Measurements from ENCODE around the gene MAP3K6.

- TF ChIP-seq CTCF (IDR thresholded peaks at IDR 0.05; ENCODE audit: insufficient read depth, low read length, poor library complexity, severe bottlenecking), result no peak
- no peak for TF ChIP-seq EZH2phosphoT487 (conservative IDR thresholded peaks at IDR 0.05; ENCODE audit: low read length)
These were observed 16.9 kb upstream of the MAP3K6 start for GRCh38 chr1:27383661-27384060.

All from SU-DHL-6 (cell line).